Neural cell (in vitro differentiated cells): ENCODE results near the gene PDE7B. TPM values are rescaled to one million over a fixed set of nuclear protein-coding genes. Genes with fewer than 3 reads are reported as not detected.

Experiments
- H2AFZ ChIP-seq: fragments of 200-600, 300-800 bp; sonication (generic), shearing (Covaris generic); 2 replicates; pipeline ENCODE4 v1.6.0; 2014; ENCODE audit warnings: low read depth, mild to moderate bottlenecking, antibody characterized with exemption, low read length, moderate library complexity
- H3F3A ChIP-seq: fragments of 200-600 bp; shearing (Covaris generic); 2 replicates; pipeline ENCODE4 v1.6.1; 2016; ENCODE audit warnings: mild to moderate bottlenecking, moderate library complexity, mixed read lengths, antibody characterized with exemption, low read length; ENCODE audit not compliant: insufficient read depth, poor library complexity, severe bottlenecking
- H3K27ac ChIP-seq: fragments of 200-600, 300-800 bp; sonication (generic), shearing (Covaris generic); 2 replicates; pipeline ENCODE4 v1.5.1; 2014; ENCODE audit warnings: mild to moderate bottlenecking, low read length, moderate library complexity
- H3K27me3 ChIP-seq: fragments of 300-800, 200-600 bp; sonication (generic), shearing (Covaris generic); 2 replicates; pipeline ENCODE4 v1.6.0; 2014; ENCODE audit warnings: mild to moderate bottlenecking, low read depth, low read length, moderate library complexity; ENCODE audit not compliant: insufficient read depth
- H3K36me3 ChIP-seq: fragments of 300-800, 200-600 bp; sonication (generic), shearing (Covaris generic); 2 replicates; pipeline ENCODE4 v1.5.1; 2014; ENCODE audit warnings: mild to moderate bottlenecking, antibody characterized with exemption, low read length, moderate library complexity; ENCODE audit not compliant: insufficient read depth
- H3K4me2 ChIP-seq: fragments of 300-800, 200-600 bp; sonication (generic), shearing (Covaris generic); 2 replicates; pipeline ENCODE4 v1.6.0; 2014; ENCODE audit warnings: mild to moderate bottlenecking, low read length
- H3K4me3 ChIP-seq: fragments of 300-800, 200-600 bp; sonication (generic), shearing (Covaris generic); 2 replicates; pipeline ENCODE4 v1.5.1; 2014; ENCODE audit warnings: mild to moderate bottlenecking, low read length, moderate library complexity
- H3K79me2 ChIP-seq: fragments of 200-600 bp; shearing (Covaris generic); replicated peaks from 2 replicates; pipeline ENCODE4 v1.6.0; 2014; ENCODE audit warnings: mild to moderate bottlenecking, low read length, moderate library complexity; ENCODE audit not compliant: insufficient read depth
- H3K9ac ChIP-seq: fragments of 300-800, 200-600 bp; sonication (generic), shearing (Covaris generic); 2 replicates; pipeline ENCODE4 v1.6.1; 2016; ENCODE audit warnings: mild to moderate bottlenecking, low read length, mixed read lengths
- H3K9me2 ChIP-seq: fragments of 200-600 bp; shearing (Covaris generic); 2 replicates; pipeline ENCODE4 v1.6.1; 2016; ENCODE audit warnings: mild to moderate bottlenecking, low read length, mixed read lengths; ENCODE audit not compliant: insufficient read depth
- H3K9me3 ChIP-seq: fragments of 200-600, 300-800 bp; sonication (generic), shearing (Covaris generic); 2 replicates; pipeline ENCODE4 v1.6.1; 2016; ENCODE audit warnings: mild to moderate bottlenecking, mixed run types, low read length, moderate library complexity, mixed read lengths
- H4K20me1 ChIP-seq: fragments of 200-600 bp; shearing (Covaris generic); 2 replicates; pipeline ENCODE4 v1.6.1; 2016; ENCODE audit warnings: mild to moderate bottlenecking, mixed run types; ENCODE audit not compliant: insufficient read depth
- CTCF ChIP-seq: fragments of 450-650 bp; IDR thresholded peaks from 2 replicates; pipeline ENCODE4 v1.5.1; 2014; ENCODE audit warnings: antibody characterized with exemption, mild to moderate bottlenecking, moderate library complexity; ENCODE audit not compliant: poor library complexity, severe bottlenecking
- EP300 ChIP-seq: fragments of 450-650 bp; conservative IDR thresholded peaks from 2 replicates; pipeline ENCODE4 v1.6.1; 2014; ENCODE audit warnings: antibody characterized with exemption, mild to moderate bottlenecking, moderate library complexity; ENCODE audit not compliant: poor library complexity, severe bottlenecking
- EZH2 ChIP-seq: fragments of 200-600, 300-800 bp; shearing (Covaris generic), sonication (generic); IDR thresholded peaks from 2 replicates; pipeline ENCODE4 v1.6.1; 2014; ENCODE audit warnings: antibody characterized with exemption, low read length, borderline replicate concordance, mild to moderate bottlenecking; ENCODE audit not compliant: insufficient read depth, poor library complexity, severe bottlenecking
- MXI1 ChIP-seq: fragments of 450-650 bp; conservative IDR thresholded peaks from 2 replicates; pipeline ENCODE4 v1.6.1; 2014; ENCODE audit warnings: antibody characterized with exemption, mild to moderate bottlenecking; ENCODE audit not compliant: poor library complexity, severe bottlenecking
- POLR2AphosphoS5 ChIP-seq: IDR thresholded peaks from 2 replicates; pipeline ENCODE4 v1.6.1; 2012
- RAD21 ChIP-seq: fragments of 450-650 bp; conservative IDR thresholded peaks from 2 replicates; pipeline ENCODE4 v1.6.1; 2014; ENCODE audit warnings: antibody characterized with exemption, mild to moderate bottlenecking, moderate library complexity
- REST ChIP-seq: IDR thresholded peaks from 2 replicates; pipeline ENCODE4 v1.6.1; 2012; ENCODE audit warnings: borderline replicate concordance
- SMC3 ChIP-seq: fragments of 450-650 bp; conservative IDR thresholded peaks from 2 replicates; pipeline ENCODE4 v1.6.1; 2014; ENCODE audit warnings: antibody characterized with exemption, mild to moderate bottlenecking, moderate library complexity; ENCODE audit not compliant: poor library complexity
- TAF1 ChIP-seq: IDR thresholded peaks from 2 replicates; pipeline ENCODE4 v1.6.1; 2012; ENCODE audit warnings: low read depth
- polyA plus RNA-seq: library from polyadenylated mRNA; depleted of rRNA; stranded (reverse); fragments of >200 nt; gene quantifications from 2 replicates; pipeline ENCODE4 v1.2.3, GENCODE V29; 2014

The PDE7B gene
- polyA plus RNA-seq, 1 donor from 2014 or later = 5.9 TPM

GRCh38 chr6:136118787-136119186 lies 267.3 kb downstream of the PDE7B start:
- H2AFZ ChIP-seq = no peak overlapping the region
- H3K4me2 ChIP-seq = no peak overlapping the region
- TF ChIP-seq EP300 (no peak), REST (no peak), RAD21 (no peak), CTCF (no peak), TAF1 (no peak), SMC3 (no peak), MXI1 (no peak), POLR2AphosphoS5 (no peak), EZH2 (no peak)
- no peaks in the 10 kb centered on the region for H3K9me3 ChIP-seq
- H3K27ac ChIP-seq = no peak overlapping the region
- no peaks in the 10 kb centered on the region for H3K9me2 ChIP-seq
- no peaks in the 10 kb centered on the region for H3K36me3 ChIP-seq
- no peaks in the 10 kb centered on the region for H3K27me3 ChIP-seq
- H3K9ac ChIP-seq = no peak overlapping the region
- no peak overlapping the region for H3K4me3 ChIP-seq
- no peaks in the 10 kb centered on the region for H3K79me2 ChIP-seq
- no peaks in the 10 kb centered on the region for H4K20me1 ChIP-seq
- peaks cover 6% of the 10 kb centered on the region for H3F3A ChIP-seq

GRCh38 chr6:136123468-136123867 lies 272.0 kb downstream of the PDE7B start:
- no peaks in the 10 kb centered on the region for H3K79me2 ChIP-seq
- H2AFZ ChIP-seq = no peak overlapping the region

More at GRCh38 chr6:136123468-136123867, 272.0 kb downstream of the PDE7B start:
- Histone ChIP-seq H3F3A (no peaks in the 10 kb centered on the region), H3K4me2 (no peak overlapping the region), H3K4me3 (no peak overlapping the region), H3K27ac (no peak overlapping the region), H3K27me3 (no peaks in the 10 kb centered on the region), H3K9me2 (no peaks in the 10 kb centered on the region), H3K9me3 (no peaks in the 10 kb centered on the region), H3K9ac (no peak overlapping the region), H4K20me1 (no peaks in the 10 kb centered on the region), H3K36me3 (no peaks in the 10 kb centered on the region)
- TF ChIP-seq EZH2 (no peak), RAD21 (no peak), POLR2AphosphoS5 (no peak), MXI1 (no peak), EP300 (no peak), SMC3 (no peak), CTCF (no peak), REST (no peak), TAF1 (no peak)
